Ishikawa (cell line): Measurements from ENCODE around the gene ACACB.

Experiments
- FOXM1 ChIP-seq: IDR thresholded peaks from 2 replicates; pipeline ENCODE4 v1.6.1; 2012; ENCODE audit warnings: low read depth, borderline replicate concordance
- ZBTB7A ChIP-seq: IDR thresholded peaks from 2 replicates; pipeline ENCODE4 v1.6.1; 2012; ENCODE audit warnings: low read depth

- TF ChIP-seq ZBTB7A: no peak
- TF ChIP-seq FOXM1: no peak
Measured at GRCh38 chr12:109292342-109292711, 175.9 kb downstream of the ACACB start.
